ENCODE data around the gene ERC2. TPM values are rescaled to one million over a fixed set of nuclear protein-coding genes. Genes with fewer than 3 reads are reported as not detected.

Gene ERC2
- polyA plus RNA-seq, 3 donors: 2.6 to 4.0 (median 3.7) TPM

- DNase-seq: no peak
These were observed 478.9 kb downstream of the ERC2 start for GRCh38 chr3:55989366-55989765.

DNA sequence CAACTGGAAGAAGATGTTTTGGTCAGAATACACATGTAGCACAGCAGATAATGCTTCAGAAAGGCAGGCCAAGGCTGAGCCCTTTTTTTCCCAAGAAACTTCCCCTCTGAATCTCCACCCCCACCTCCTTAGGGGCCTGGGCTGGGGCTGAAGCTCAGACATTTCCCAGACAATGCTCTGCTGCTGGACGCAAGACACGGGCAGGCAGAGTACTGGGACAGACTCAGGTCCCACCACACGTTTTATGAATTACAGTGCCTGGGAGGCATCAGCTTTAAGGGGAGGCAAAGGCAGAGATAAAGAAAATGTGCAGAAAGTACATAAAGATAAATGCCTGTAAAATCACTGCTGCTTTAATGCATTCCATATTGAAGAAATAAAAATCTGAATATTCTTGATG is 479.4 kb downstream of the ERC2 start:
- DNase-seq: no peak

- DNase-seq: no peak
These were observed 483.6 kb downstream of the ERC2 start for GRCh38 chr3:55984626-55985025.

DNA sequence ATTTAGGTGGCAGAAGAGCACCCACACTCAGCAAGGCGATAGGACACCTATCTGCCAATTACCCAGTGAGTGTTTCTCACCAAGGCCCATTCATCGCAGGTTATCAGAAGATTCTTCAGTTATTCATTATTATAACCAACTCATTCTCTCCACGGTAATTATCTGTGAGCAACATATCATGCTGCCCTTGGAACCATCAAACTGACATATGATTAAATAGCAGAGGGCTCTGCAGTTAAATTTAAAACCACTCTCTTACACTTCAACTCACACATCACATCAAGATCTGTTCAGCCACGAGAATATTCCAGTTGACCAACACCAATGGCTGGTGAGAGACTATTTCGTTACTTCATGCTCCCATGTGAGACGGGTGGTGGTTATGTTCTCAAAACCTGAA is 489.3 kb downstream of the ERC2 start:
- DNase-seq: no peak

- DNase-seq: no peak
These were observed 493.7 kb downstream of the ERC2 start for GRCh38 chr3:55974421-55975165.

GRCh38 chr3:55969634-55970033 is 498.6 kb downstream of the ERC2 start:
- no peak for DNase-seq

DNA sequence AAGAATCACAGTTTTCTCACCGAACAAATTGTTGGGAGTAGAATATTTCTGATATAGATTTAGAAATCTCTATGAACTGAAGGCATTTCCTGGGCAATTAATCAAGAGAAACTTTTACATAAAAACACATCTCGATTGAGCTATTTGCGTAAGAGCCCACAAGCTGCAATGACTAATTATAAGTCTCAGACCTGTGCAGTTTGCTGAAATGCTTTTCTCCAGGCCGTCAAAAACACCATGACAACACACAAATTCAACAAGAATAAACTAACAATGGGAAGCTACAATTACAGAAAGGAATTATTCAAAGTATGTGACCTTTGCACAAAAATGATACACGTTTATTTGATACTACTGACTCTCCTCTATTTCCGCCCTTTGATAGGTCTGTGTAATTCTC is 499.9 kb downstream of the ERC2 start:
- no peak for DNase-seq

DNA sequence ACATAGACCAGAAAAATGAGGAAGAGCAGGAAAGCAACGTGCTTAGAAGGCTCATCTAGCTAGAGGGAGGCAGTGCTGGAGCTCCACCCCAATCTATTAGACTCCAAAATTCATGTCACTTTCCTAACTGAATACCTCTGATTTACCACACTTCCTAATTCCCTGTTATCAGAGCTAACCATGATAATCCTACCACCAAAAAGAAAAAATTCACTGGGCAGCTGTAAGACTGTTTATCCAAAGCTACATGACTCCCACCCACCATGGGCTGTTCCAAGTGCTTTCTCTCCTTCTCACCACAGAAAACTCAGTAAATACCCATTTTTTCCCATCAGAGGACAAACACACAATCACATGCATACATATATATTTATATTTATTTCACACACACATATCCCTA is 501.7 kb downstream of the ERC2 start:
- DNase-seq: no peak

DNA sequence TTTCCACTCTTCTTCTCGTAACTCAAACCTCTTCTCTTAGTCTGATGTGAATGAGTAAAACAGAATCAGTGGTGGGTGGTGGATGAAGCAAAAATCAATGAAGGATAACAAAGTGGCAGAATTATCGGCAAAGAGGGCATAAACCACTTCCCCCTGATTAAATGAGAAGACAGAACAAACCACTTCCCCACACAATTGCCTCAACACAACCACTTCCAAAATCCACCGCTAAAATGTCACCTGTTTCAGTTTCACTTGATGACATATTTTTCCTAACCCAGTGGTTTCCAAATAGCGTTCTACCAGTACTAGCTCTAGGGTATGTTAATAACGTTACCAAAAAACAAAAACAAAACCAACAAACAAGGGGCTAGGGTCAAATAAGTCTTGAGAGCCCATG is 502.5 kb downstream of the ERC2 start:
- DNase-seq: no peak

DNA sequence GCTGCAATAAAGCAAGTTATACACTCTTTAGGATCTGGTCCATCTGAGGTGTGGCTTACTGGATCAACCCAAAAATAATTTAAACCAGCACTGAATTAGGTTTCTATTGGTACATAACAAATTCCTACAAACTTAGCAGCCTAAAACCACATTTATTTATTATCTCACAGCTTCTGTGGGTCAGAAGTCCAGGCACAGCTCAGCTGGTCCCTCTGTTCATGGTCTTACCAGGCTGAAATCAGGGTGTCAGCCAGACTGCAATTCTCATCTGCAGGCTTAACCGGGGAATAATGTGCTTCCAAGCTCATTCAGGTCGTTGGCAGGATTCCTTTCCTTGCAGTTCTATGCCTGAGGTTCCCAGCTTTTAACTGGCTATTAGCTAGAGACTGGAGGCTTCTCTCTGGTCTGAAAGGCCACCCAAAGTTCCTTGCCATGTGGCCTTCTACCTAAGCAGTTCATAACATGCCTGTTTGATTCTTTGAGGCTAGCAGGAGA is 503.7 kb downstream of the ERC2 start:
- no peak for DNase-seq

DNA sequence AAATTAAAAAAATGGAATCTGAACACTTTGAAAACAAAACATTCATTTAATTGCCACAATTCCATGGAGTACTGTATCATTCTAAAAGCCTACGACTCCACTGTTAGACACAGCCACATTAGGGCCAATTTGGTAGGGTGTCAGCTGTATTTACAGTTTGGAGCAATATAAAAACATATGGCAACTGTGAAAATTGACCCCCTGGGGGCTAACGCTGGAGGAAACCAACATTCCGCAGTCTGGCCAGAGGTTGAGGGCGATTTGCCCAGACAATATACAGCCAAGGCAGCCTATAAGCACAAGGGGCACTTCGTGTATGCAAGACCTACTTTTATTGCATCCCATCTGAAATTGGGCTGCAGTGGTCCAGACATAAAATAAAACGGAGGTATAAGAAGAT is 504.7 kb downstream of the ERC2 start:
- DNase-seq: no peak

- DNase-seq: no peak
These were observed 508.7 kb downstream of the ERC2 start for GRCh38 chr3:55959471-55960080.

- no peak for DNase-seq
These were observed 509.7 kb downstream of the ERC2 start for GRCh38 chr3:55958605-55959004.

DNA sequence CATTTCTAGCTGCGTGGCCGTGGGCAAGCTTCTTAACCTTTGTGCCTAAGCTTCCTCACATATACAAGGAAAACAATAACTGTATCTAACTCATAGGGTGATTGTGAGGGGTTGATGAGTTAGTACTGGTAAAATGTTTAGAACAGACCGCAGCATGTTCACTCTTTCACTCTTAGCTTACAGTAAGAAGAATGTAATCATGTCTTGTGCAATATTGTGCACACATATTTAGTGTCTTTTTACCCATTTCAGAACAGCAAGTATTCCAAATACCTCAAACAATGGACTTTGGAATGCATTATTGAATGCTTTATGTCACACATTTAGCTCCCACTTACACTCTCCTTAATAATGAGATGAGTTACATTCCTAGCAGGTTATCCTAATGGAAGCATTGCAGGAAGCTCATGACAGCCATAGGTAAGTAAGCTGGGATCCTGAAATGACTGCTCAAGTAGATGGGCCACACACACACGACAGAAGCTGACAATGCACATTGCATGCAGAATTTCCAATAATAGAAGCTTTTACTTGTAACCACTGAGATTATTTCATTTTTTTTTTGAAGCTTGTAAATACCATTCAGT is 512.3 kb downstream of the ERC2 start:
- DNase-seq: no peak

- peak; percentile 67 for DNase-seq
These were observed 516.9 kb downstream of the ERC2 start for GRCh38 chr3:55951388-55951787.

DNA sequence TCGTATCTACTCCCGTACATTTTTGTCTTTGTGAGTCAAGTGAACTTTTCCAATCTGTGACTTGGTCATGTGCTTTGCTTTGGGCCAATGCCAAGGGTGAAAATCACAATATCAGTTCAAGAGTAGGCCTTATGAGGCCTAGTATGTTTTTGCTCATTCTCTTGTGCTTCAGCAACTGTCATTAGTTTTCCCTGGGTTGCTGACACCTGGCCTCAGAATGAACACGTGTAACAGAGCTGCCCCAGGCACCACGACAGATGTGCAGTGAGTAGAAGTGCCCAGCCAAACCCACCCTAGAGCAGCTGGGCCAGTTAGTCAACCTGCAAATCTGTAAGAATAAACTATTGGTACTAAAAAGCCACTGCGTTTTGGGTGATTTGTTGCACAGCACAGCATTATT is 520.9 kb downstream of the ERC2 start:
- DNase-seq: no peak

- no peak for DNase-seq
These were observed 521.6 kb downstream of the ERC2 start for GRCh38 chr3:55946574-55947160.

DNA sequence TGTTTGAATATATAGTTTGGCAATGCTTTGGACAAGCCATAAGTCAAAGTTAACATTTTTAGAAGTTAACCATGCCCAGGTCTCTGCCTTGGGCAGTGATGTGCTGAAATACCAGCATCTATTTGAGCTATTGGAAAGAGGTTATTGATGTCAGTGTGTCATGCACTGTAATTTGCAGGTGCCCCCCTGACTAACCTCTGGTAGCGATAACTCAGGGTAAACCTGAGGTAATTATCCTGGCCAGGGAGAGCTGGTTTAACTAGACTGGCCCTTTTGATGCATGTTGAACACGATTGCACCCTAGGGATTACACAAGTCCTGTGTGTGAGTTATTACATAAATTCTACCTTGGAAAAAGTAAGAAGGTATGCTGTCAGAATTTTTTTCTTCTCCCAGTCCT is 525.4 kb downstream of the ERC2 start:
- DNase-seq: no peak

GRCh38 chr3:55939287-55939686 is 529.0 kb downstream of the ERC2 start:
- no peak for DNase-seq

GRCh38 chr3:55937301-55937700 is 531.0 kb downstream of the ERC2 start:
- no peak for DNase-seq

- no peak for DNase-seq
These were observed 531.7 kb downstream of the ERC2 start for GRCh38 chr3:55936549-55937052.

DNA sequence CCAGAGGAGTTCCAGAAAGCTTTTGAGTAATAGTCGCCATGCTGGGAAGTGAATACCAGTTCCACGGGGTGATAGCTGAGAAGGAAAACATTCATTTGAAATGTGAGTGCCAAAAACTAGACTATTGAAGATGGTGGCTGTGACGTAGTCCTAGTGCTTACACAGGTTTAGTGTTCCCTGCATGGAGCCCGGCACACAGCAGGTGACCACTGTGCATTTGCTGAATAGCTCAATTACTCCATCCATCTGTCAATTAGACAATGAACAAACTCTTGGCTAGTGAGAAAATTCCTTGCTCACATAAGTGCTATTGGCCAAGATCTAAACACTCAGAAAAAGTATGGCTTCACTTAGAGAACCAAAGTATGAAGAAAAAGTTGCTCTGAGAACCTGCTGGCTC is 533.0 kb downstream of the ERC2 start:
- no peak for DNase-seq

GRCh38 chr3:55934771-55935170 is 533.5 kb downstream of the ERC2 start:
- no peak for DNase-seq

Data from renal pelvis (tissue), 4 donors.